Aorta (tissue), 5 donors: ENCODE data around the gene IFIT3. TPM values are rescaled to one million over a fixed set of nuclear protein-coding genes. Genes with fewer than 3 reads are reported as not detected.

Experiments
- ATAC-seq: fragments of 200-7000 bp; cut with Tn5 transposase; one replicate; pipeline ENCODE4 v1.9.1; 2022; ENCODE audit warnings: moderate library complexity; ENCODE audit not compliant: low FRiP score
- DNase-seq, 2 donors: peaks; one replicate each; pipeline ENCODE4 v3.0.0-alpha.2; 2020
- H3K27ac ChIP-seq, 2 donors: one replicate each; pipeline ENCODE4 v1.5.1; 2013; ENCODE audit warnings: low read length in 2 of 2, mild to moderate bottlenecking in 2 of 2, moderate library complexity in 2 of 2, control low read depth in 1 of 2, inconsistent platforms in 1 of 2, low read depth in 1 of 2
- H3K27me3 ChIP-seq, 2 donors: one replicate each; pipeline ENCODE4 v1.6.1; 2013; ENCODE audit warnings: control low read depth in 1 of 2, low read length in 1 of 2, mild to moderate bottlenecking in 1 of 2, moderate library complexity in 1 of 2; ENCODE audit not compliant: insufficient read depth in 2 of 2, control insufficient read depth in 1 of 2
- H3K36me3 ChIP-seq, 2 donors: one replicate each; pipeline ENCODE4 v1.6.1; 2013; ENCODE audit warnings: control low read depth in 1 of 2, low read length in 1 of 2, mild to moderate bottlenecking in 1 of 2; ENCODE audit not compliant: insufficient read depth in 2 of 2, control insufficient read depth in 1 of 2
- H3K4me1 ChIP-seq, 2 donors: one replicate each; pipeline ENCODE4 v1.6.1; 2013; ENCODE audit warnings: low read length in 2 of 2, control low read depth in 1 of 2, mild to moderate bottlenecking in 1 of 2, moderate library complexity in 1 of 2; ENCODE audit not compliant: insufficient read depth in 2 of 2, control insufficient read depth in 1 of 2
- H3K4me3 ChIP-seq, 2 donors: one replicate each; pipeline ENCODE4 v1.5.1; 2013; ENCODE audit warnings: low read length in 2 of 2, control low read depth in 1 of 2, mild to moderate bottlenecking in 1 of 2
- H3K9me3 ChIP-seq: one replicate; pipeline ENCODE4 v1.6.1; 2013; ENCODE audit warnings: mild to moderate bottlenecking, low read length; ENCODE audit not compliant: control insufficient read depth
- WGBS, 2 donors: extraction: QIAGEN DNeasy Blood & Tissue Kit; methylation state at CpG; one replicate each; pipeline ENCODE4 v1.1.7; 2013; 5-methylcytosine and 5-hydroxymethylcytosine counted together
- intact Hi-C, 2 donors: fragments of 100-400 bp; cut with DNase I; formaldehyde crosslinking; loops; one replicate each; pipeline versions ENCODE4 v1.14.2 to v1.15.0; 2022
- polyA plus RNA-seq, 2 donors: library from polyadenylated mRNA; stranded (reverse); fragments of 200-250 nt; gene quantifications; one replicate each; pipeline ENCODE4 v1.2.3, GENCODE V29; 2013
- total RNA-seq, 2 donors: library from RNA; stranded (reverse); fragmentation: NEBNext Ultra II Directional; extraction: Animal tissue kit (Norgen Biotek cat#: 25700); gene quantifications; one replicate each; pipeline ENCODE4 v1.2.1, GENCODE V29; 2021
- donor health status: healthy with polysubstance abuse.
- donor health status: Bipolar disorder and iron deficiency.
- donor health status: DM: no; HTN: no; CAD: no.
- donor health status: DM: no; HTN: no; CAD: no.
- donor health status: DM: yes; HTN: yes; CAD: no.

Gene IFIT3
- total and polyA plus RNA-seq, 4 donors = 14.2 to 19.0 (median 15.4) TPM

DNA sequence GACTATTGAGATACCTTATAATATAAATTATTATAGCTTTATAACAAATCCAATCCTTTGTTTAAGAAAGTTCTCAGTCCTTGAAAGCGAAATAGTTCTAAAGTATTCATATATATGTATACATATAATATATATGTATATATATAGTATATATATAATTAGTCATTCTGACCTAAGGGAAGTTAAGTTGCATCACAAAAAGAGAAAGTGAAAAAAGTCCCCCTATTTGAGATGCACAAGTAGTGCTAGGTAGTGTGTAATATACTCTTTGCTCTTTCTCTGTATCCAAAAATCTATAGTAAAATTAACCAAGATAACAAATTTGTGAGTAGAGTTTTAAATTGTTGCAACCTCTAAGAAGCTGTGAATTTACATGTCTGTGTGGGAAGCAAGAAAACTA lies 36.7 kb downstream of the IFIT3 start:
- ATAC-seq = no peak
- intact Hi-C loops = no loop called here
- no peak for DNase-seq
- Histone ChIP-seq H3K27me3 (no peaks in the 10 kb centered on the region), H3K27ac (no peak overlapping the region), H3K4me1 (peaks cover 2 to 6% of the 10 kb centered on the region in 2 donors), H3K9me3 (no peaks in the 10 kb centered on the region), H3K36me3 (no peaks in the 10 kb centered on the region), H3K4me3 (no peak overlapping the region)
- 94 to 95% methylated on average over 1 of the region's 1 CpG for WGBS, 2 donors

DNA sequence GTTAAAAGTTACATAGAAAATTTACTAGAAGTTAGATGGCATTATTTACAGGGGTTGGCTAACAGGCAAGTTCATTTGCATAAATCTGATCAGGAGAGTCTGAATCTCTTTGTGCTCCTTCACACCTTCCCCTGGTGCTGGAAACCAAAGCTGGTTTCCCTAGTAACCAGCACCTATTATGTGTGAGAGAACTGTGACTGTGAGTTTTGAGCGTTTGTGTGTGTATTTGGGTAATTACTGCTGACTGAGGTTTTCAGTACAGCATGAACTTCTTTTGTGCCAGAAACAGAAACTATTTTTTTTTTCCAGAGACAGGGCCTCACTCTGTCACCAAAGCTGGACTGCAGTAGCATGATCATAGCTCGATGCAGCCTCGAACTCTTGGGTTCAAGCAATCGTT lies 39.7 kb downstream of the IFIT3 start:
- 13% methylated on average over 4 of the region's 4 CpGs for WGBS, 2 donors
- Histone ChIP-seq H3K27me3 (no peaks in the 10 kb centered on the region), H3K36me3 (no peaks in the 10 kb centered on the region), H3K9me3 (no peaks in the 10 kb centered on the region), H3K4me3 (no peak overlapping the region), H3K4me1 (peaks cover 2 to 6% of the 10 kb centered on the region in 2 donors), H3K27ac (peak overlapping the region in 1 of 2 donors; percentile 57)
- no peak for DNase-seq
- peak; percentile 52 for ATAC-seq
- intact Hi-C loops = no loop called here

DNA sequence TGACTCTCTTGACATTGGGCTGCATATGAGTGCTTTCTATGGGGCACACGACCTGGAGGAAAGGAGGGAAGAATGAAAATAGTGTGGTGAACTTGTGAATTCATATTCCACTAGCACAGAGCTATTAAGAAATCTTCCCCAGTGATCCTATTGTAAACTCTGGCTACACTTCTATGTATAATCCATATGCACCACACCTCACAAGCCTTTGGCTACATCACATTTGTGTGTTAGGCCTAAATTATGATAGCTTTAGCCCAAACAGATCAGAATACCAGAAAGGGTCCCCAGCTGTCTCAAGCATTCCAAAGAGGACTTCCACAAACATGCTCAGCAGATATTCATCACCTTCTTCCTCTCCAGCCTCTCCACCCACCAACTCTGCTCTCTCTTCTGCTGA lies 40.3 kb downstream of the IFIT3 start:
- no peak for DNase-seq
- H3K27ac ChIP-seq = peak overlapping the region in 1 of 2 donors; percentile 57
- WGBS, 2 donors = 50 to 70% methylated on average over 1 of the region's 1 CpG

DNA sequence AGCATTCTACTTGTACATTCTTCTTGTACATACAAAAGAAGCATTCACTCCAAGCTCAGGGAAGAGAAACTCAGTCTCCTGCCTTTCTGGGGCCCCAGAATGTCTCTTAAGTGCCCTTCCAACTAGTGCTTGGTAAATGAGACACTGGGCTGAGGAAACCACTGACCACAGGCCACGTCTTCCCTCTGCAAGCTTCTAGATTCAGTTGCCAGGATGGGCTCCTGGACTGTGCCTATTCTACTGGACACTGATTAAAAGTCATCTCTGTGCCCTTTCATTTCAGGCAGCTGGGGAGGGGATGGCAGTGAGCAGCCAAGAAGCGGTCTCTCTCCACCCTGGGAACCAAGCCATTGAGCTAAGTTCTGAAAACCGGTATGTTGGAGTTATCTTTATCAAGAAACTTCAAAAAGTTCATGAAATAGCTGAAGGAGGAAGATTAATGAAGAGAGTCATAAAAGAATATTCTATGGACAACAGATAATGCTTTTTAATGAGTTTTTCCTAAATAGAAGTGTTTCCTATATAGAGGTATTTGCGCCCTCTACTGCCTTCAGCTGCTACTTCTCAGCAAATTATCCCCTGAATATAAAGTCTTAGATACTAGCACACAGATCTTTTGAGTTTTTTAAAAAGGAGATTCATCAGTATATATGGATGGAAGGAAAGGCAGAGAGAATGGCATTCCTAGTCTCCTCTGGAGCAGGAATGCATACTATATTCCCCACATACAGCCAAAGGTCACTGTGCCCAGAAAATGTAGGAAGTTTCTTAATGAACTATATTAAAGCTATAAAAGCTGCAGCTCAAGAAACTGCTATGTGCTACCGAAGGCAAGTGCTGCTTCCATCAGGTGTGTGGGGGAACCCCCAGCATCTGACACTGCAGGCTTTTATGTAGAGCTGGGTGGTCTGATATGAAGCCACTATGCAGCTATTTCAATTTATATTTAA lies 41.6 kb downstream of the IFIT3 start:
- no peaks in the 10 kb centered on the region for H3K27me3 ChIP-seq
- intact Hi-C loops = loop anchor here (5.0 kb wide), 2 partner anchors 42 to 92 kb away; partner anchors contain the start of gene IFIT3 (in 1 of the 2)
- no peak overlapping the region for H3K4me3 ChIP-seq
- ATAC-seq (peak; percentile 33), DNase-seq (no peak)
- H3K9me3 ChIP-seq = no peaks in the 10 kb centered on the region
- 28 to 48% methylated on average over 5 of the region's 5 CpGs for WGBS, 2 donors
- peaks cover 0 to 6% of the 10 kb centered on the region in 2 donors for H3K4me1 ChIP-seq
- no peaks in the 10 kb centered on the region for H3K36me3 ChIP-seq
- peak overlapping the region in 1 of 2 donors; percentile 36 for H3K27ac ChIP-seq

More for the DNA sequence above, 40.3 kb downstream of the IFIT3 start:
- intact Hi-C loops = no loop called here
- H3K4me1 ChIP-seq = peaks cover 2 to 6% of the 10 kb centered on the region in 2 donors
- H3K27me3 ChIP-seq = no peaks in the 10 kb centered on the region
- no peak overlapping the region for H3K4me3 ChIP-seq
- no peaks in the 10 kb centered on the region for H3K9me3 ChIP-seq
- ATAC-seq = no peak
- no peaks in the 10 kb centered on the region for H3K36me3 ChIP-seq

DNA sequence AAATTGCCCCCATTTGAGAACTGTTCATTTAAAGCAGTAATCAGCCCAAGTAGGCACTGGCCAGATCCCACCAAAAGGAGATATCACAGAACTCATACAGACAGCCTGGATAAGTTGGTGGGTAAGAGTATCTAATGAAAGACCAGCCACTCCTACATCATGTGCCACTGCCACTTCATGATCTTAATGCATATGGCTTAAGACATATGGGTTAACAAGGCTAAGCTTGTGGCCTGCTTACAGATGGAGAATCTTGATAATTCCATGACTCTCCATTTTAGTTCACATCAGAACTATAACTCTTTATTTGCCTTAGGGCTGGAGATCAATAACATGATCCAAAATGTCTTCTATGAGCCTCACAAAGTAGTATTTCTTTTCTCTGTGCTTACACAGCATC lies 43.3 kb downstream of the IFIT3 start:
- Histone ChIP-seq H3K36me3 (no peaks in the 10 kb centered on the region), H3K4me3 (no peak overlapping the region), H3K4me1 (peaks cover 7 to 12% of the 10 kb centered on the region in 2 donors), H3K9me3 (no peaks in the 10 kb centered on the region), H3K27ac (no peak overlapping the region), H3K27me3 (no peaks in the 10 kb centered on the region)
- no peak for DNase-seq
- no peak for ATAC-seq
- intact Hi-C loops = loop anchor here (5.0 kb wide), 2 partner anchors 44 to 94 kb away; partner anchors contain the start of gene IFIT3 (in 1 of the 2)

DNA sequence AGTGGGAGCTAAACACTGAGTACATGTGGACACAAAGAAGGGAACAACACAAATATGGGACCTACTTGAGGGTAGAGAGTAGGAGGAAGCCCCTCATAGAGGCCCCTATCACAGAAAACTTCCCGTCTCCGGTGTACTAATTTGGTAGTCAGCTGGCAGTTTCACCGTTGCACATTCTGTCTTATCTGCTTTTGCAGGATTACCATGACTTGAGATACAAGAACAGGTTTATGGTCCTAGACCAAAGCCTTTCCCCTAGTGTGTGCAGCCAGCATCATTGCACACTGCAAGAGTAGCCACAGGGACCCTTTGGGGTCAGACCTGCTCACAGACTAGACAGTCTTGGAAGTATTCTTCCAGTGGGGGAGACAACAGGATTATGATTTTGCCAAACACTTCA lies 44.2 kb downstream of the IFIT3 start:
- Histone ChIP-seq H3K4me1 (peaks cover 7 to 12% of the 10 kb centered on the region in 2 donors), H3K27me3 (no peaks in the 10 kb centered on the region), H3K4me3 (no peak overlapping the region), H3K36me3 (no peaks in the 10 kb centered on the region), H3K27ac (no peak overlapping the region), H3K9me3 (no peaks in the 10 kb centered on the region)
- 70 to 88% methylated on average over 3 of the region's 3 CpGs for WGBS, 2 donors
- DNase-seq = no peak
- ATAC-seq = no peak
- intact Hi-C loops = loop anchor here (5.0 kb wide), 2 partner anchors 45 to 95 kb away; partner anchors contain the start of gene IFIT3 (in 1 of the 2)

DNA sequence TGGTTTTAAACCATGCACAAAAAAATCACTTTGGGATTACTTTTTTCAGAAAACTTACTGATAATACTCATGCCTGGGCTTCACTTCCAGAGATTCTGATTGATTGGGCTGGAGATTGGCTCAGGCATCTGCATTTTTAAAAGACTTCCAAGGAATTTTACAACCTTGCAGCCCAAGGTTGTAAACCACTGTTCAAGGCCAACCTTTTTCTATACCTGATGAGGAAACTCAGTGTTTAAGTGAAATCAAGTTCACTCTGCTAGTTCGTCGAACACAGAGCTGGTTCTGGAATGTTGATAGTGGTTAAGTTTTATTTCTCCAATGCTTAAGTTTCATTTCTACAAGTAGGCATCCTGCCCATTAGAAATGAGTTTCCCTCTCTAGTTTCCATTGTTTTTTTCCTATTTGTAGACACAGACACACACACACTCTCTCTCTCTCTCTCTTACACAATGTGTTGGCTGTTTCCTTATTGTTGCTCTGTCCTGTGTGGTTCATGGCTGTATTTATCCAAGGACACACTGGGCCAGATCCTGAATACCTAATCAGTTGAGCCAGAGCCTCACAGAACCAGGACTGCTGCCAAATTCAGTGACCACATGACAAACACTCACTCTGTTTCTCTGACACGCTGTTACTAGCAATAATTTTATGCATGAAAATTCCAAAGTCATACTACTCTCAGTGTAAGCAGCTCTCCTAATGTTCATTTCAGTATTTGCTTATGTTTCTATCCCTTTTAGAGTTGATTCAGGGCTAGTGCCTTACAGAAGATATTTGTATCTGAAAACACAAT lies 46.3 kb downstream of the IFIT3 start:
- no peaks in the 10 kb centered on the region for H3K36me3 ChIP-seq
- no peaks in the 10 kb centered on the region for H3K27me3 ChIP-seq
- intact Hi-C loops = loop anchor here (5.0 kb wide), 2 partner anchors 47 to 97 kb away; partner anchors contain the start of gene IFIT3 (in 1 of the 2)
- peaks cover 6 to 7% of the 10 kb centered on the region in 2 donors for H3K4me1 ChIP-seq
- ATAC-seq (peak; percentile 95), DNase-seq (peak; percentile 80 to 86)
- no peak overlapping the region for H3K4me3 ChIP-seq
- H3K27ac ChIP-seq = peak overlapping the region; percentile 88 to 92
- WGBS, 2 donors = 0 to 1% methylated on average over 3 of the region's 3 CpGs
- H3K9me3 ChIP-seq = no peaks in the 10 kb centered on the region

DNA sequence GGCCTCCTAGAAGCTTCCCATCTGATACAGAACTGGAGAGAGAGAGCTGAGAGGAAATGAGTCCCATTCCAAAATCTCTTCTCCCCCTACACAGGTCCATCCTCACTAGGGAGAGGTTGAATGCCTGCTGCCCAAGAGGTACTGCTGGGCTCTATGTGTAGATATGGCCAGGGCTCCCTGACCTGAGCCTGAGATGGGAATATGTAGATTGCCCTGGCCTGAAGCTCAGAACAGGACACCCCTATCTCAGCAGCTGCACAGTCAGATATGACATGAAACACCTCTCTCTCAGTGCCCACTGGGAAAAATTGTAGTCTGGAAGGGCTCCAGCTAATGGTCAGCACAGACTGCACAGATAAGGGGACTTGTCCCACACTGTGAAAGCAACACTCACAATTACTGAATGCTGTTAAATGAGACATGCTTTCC lies 46.9 kb downstream of the IFIT3 start:
- no peak for DNase-seq
- Histone ChIP-seq H3K36me3 (no peaks in the 10 kb centered on the region), H3K4me1 (peaks cover 6 to 7% of the 10 kb centered on the region in 2 donors), H3K4me3 (no peak overlapping the region), H3K9me3 (no peaks in the 10 kb centered on the region), H3K27me3 (no peaks in the 10 kb centered on the region), H3K27ac (peak overlapping the region; percentile 88 to 92)
- intact Hi-C loops = loop anchor here (5.0 kb wide), 2 partner anchors 47 to 97 kb away; partner anchors contain the start of gene IFIT3 (in 1 of the 2)
- ATAC-seq = peak; percentile 55
